ENCODE measurements around the gene KRT84.
A peak's percentile ranks its signal among the peaks of the same experiment; 100 is the strongest.

Gene KRT84

DNA sequence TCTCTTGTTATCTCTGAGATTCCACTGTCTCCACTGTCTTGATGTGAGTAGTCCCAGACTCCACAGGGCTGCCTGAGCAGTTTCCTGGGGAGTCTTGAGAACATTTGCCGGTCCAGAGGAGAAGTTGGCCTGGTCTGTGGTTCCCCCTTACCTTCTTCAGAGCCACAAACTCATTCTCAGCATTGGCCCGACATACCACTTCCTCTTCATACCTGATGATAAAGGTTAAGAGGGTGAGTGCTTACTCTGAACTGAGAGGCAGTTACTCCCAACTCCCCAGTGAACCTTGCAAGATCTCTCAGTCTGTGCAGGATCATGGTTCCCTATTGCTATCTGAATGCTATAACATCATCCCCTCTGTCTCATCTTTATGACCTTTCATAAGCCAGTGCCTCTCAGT is 2.6 kb downstream of the KRT84 start:
- no peak for DNase-seq (ENCODE audit: low spot score)

DNA sequence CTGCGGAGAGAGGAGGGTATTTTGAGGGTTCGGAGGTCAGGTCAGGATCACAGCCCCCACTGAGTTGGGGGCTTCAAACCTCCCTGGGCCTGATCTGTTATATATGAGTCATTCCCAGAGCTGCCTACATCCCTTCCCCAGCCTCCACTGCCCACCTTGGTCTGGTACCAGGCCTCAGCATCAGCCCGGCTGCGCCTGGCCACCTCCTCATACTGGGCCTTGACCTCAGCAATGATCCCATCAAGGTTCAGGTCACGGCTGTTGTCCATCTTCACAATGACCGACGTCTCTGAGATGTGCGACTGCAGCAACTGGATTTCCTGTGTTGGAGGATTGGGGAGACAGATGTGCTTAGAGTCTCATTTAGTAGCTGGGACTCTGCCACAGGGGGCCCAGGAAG is 4.2 kb downstream of the KRT84 start:
- no peak for DNase-seq (ENCODE audit: low spot score)

DNA sequence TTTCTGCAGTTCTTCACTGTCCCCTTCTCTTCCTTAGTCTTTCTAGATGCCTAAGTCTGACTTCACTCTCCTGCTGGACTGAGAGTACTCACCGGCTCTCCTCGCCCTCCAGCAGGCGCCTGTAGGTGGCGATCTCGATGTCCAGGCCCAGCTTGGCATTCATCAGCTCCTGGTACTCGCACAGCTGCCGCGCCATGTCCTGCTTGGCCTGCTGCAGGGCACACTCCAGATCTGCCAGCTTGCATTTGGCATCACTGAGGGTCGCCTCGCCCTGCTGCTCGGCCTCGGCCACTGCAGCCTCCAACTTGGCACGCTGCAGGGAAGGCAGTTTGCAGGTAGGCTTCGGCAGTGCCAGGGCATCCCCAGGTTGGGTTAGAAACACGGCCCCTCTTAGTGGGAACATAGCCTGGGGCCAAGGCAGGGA is 5.2 kb downstream of the KRT84 start:
- peak; percentile 29 for DNase-seq (ENCODE audit: low spot score)

GRCh38 chr12:52379536-52379935 is 5.9 kb downstream of the KRT84 start:
- no peak for DNase-seq (ENCODE audit: low spot score)

DNA sequence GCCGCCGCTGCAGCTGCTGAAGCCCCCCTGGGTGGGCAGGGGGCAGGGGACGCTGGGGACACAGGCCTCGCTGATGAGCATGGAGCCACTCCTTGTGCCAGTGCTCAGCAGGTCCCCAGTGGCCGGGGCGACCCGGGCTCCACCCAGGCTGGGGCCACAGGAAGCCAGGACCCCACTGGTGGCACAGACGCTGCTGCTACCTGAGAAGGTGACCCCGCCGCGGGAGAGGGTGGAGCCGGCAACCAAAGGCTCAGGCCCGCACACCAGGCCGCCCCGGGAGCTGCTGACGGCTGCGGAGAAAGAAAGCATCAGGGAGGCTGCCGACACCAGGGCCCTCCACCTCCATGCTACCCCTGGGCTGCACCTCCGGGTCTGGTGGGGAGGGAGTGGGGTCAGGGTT is 7.4 kb downstream of the KRT84 start:
- DNase-seq (ENCODE audit: low spot score): no peak

DNA sequence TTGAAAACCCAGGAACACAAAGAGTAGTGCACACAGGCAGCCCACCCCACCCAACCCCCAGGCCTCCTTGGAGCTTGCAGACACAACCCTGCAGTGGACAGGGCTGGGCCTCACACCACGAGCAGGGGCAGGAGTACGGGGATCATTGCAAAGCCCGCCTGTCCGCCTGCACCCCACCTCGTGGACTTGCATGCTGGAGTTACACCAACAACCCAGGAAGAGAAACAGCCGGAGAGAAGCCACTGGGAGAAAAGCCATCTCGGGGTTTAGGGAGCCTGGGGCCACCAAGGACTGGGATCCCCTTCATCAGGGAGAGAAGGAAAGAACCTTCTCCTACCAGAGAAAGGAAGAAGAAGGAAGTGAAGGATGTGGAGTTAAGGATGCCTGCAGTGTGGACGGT is 8.2 kb downstream of the KRT84 start:
- DNase-seq (ENCODE audit: low spot score): no peak

DNA sequence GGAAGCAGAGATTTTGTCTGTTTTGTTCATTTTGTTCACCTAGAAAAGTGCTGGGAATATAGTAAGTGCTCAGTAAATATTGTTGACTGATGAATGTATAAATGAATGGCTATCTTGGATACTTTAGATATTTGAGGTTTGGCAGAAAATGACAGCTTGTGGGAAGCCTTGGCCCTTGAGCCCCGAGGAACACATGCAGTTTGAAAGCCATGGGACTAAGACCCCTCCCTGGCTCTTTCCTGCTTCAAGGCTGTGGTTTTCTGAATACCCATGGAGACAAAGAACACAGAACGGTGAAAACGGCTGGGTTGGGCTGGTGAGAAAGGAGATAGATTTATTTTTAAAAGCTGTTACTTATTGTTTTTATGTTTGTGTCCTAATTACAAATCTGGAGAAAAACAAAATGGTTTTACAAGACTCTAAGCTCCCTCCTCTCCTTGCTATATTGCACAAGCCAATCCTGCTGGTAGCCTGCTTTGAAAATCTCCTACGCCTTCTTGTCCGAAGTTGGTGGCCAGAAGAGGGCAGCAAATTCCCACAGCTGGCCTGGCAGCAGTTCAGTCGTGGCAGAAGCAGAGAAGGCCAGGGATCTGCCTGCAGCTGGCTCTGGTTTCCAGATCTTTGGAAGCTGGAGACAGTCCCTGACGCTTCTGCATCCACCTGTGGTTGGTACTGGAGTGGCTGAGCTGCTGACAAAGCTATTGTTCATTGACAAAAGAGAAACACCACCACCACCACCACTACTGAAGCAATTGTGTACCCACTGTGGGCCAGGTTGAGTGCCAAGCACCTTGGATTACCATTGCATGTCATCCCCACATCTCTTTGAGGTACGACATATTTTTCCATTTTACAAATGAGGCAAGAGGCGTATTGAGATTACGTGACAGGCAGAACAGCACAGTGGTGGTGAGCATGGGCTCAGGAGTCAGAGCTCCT is 13.0 kb downstream of the KRT84 start:
- peak; percentile 94 for DNase-seq (ENCODE audit: low spot score)

DNA sequence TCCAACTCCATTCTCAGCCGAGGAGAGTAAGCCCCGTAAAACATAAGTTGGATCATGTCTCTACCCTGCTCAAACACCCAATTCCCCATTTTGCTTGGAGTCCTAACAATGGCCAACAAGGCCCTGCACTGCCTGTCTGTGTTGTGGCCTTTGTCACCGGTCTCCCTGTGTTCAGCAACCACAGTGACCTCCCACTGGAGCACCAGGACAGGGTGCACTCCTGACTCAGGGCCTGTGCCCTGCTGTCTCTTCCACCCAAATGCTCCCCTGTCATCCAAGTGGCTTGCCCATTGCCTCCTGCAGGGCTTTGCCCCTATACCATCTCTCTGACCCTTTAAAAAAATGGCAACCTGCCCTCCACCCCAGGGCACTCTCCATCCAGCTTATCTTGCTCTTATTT is 13.7 kb downstream of the KRT84 start:
- DNase-seq (ENCODE audit: low spot score): no peak

- DNase-seq (ENCODE audit: low spot score): peak; percentile 83
These were observed 14.4 kb downstream of the KRT84 start for GRCh38 chr12:52370926-52371608.

GRCh38 chr12:52369809-52370208 is 15.6 kb downstream of the KRT84 start:
- DNase-seq (ENCODE audit: low spot score): no peak

GRCh38 chr12:52369211-52369610 is 16.2 kb downstream of the KRT84 start:
- no peak for DNase-seq (ENCODE audit: low spot score)

GRCh38 chr12:52368508-52368907 is 16.9 kb downstream of the KRT84 start:
- no peak for DNase-seq (ENCODE audit: low spot score)

DNA sequence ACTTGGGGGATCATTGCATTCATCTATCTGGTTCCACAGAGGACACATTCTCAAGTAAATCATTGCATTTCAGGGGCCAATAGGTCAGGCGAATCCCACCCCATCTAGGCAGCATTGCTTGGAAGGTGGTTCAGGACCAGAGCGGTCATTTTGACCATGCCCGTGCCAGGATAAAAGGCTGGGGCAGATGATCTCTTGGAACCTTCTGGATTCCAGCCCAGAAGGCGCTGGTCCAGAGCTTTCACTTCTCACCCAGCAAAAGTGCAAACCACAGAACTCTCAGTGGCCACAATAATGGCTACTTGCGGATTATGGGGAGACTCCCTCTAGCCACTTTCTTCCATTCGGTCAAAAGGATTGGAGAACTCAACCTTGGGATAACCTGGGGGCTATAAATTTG is 17.6 kb downstream of the KRT84 start:
- DNase-seq (ENCODE audit: low spot score): no peak

- DNase-seq (ENCODE audit: low spot score): no peak
These were observed 18.5 kb downstream of the KRT84 start, which contains the start of gene KRT85 for GRCh38 chr12:52366738-52367485. Gene KRT85, minus strand, starts transcription at chr12:52367481. Its CDS starts 76 bp downstream, at chr12:52367405.

GRCh38 chr12:52364901-52365489 is 20.5 kb downstream of the KRT84 start:
- DNase-seq (ENCODE audit: low spot score): no peak

DNA sequence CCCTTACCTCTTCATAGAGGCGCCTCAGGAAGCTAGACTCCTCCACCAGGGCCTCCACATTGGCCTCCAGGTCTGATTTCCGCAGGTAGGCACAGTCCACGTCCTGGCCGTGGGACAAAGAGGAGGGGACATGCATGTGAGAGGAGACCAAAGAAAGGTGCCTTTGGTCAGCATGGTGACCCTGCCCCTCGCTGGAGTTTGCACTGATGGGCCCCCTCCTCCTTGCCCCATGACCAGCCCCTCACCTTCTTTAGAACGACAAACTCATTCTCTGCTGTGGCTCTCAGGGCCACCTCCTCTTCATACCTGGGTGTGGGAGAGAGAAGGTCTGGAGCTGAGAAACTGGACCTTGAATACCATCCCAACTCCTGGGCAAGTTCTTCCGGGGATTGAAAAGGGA is 21.4 kb downstream of the KRT84 start:
- DNase-seq (ENCODE audit: low spot score): no peak

GRCh38 chr12:52363111-52363679 is 22.3 kb downstream of the KRT84 start:
- DNase-seq (ENCODE audit: low spot score): no peak

DNA sequence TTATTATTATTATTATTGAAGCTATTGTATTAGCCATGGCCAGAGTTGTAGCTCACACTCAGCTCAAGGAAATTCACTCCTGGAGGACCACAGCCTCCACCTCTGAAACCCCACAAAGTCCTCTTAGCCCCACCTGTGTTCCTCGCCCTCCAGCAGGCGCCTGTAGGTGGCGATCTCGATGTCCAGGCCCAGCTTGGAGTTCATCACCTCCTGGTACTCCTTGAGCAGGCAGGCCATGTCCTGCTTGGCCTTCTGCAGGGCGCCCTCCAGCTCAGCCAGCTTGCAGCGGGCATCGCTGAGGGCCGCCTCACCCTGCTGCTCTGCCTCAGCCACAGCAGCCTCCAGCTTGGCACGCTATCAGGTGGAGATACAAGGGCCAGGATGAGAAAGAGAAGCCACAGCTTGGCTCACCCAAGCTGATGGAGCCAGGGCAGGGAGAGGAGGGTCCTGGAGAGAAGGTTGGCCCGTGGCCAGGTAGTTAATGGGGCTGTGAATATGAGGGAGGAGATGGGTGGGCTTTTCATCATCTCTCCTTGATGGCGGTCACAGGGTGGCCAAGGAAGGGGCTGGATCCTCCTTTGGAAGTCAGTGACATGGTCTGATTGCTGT is 23.2 kb downstream of the KRT84 start:
- no peak for DNase-seq (ENCODE audit: low spot score)

DNA sequence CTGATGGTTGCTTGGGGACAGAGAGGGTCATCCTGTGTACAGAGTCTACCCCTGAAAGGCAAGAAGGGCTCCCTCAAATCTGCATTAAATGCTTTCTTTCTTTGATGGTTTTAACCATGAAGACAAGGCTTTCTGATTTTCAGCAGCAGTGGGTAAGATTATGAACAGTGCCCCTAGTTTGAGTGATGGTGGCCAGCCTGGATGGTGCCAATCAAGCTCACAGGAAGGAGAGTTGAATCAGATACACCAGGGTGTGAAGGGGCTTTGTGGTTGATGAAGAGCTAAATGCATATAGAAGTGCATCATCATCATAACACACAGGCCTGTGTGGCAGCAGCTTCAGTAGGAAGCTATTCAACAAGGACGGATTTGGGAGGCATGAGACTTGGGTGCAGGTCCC is 23.9 kb downstream of the KRT84 start:
- DNase-seq (ENCODE audit: low spot score): no peak

DNA sequence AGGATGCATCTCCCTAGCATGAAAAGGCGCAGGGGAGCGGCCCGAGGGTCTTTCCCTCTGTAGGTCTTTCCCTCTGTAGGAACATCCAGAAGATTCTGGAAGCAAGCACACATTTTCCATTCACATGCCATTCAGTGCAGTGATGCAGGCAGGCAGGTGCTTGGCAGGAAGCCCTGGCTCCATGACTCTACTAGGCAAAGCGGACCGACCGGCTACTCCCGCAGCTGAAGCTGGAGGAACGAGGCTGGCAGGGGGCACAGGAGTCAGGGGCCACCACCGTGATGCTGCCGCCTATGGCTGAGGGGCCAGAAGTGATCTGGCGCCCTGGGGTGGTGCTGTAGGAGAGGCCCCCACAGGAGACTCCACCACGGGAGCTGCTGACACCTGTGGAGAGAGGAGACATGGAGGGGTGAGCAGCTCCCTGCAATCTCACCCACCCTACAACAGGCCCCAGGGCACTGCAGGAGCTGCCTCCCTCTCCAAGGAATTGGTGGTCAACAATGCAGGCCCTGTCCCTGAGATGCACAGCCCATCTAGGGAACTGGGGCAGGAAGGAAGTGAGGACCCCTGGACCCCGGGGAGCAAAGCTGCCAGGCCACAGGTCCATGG is 24.7 kb downstream of the KRT84 start:
- DNase-seq (ENCODE audit: low spot score): no peak

- DNase-seq (ENCODE audit: low spot score): no peak
These were observed 25.3 kb downstream of the KRT84 start for GRCh38 chr12:52360106-52360662.

All from GM03348 (cell line).